HG02884 (cell line): Measurements from ENCODE around the gene MRE11.
"Not testable (repeated sequence)": the region's sequence is repeated elsewhere in the genome, so short reads cannot be mapped to it uniquely, and the experiment has no call there.

ENCODE experiments used
- ATAC-seq: cut with Tn5 transposase; IDR thresholded peaks from one replicate; pipeline ENCODE4 v1.9.1; 2021; ENCODE audit warnings: mild to moderate bottlenecking, moderate library complexity; ENCODE audit not compliant: unreplicated experiment

Gene MRE11

DNA sequence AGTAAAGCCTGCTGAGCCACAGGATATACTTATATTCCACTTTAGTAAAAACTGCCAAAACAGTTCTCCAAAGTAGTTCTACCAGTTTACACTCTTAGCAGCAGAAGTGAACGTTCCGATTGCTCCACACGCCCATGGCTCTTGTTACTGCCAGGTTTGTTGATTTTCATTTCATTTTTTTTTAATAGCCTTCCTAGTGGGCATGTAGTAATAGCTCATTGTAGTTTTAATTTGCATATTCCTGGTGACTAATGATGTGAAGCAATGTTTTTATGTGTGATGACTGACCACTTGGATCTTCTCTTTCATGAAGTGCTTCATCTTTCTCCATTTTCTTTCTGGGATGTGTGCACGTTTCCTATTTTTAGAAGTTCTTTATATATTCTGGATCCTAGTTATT is 13.8 kb upstream of the MRE11 start:
- ATAC-seq = no peak

DNA sequence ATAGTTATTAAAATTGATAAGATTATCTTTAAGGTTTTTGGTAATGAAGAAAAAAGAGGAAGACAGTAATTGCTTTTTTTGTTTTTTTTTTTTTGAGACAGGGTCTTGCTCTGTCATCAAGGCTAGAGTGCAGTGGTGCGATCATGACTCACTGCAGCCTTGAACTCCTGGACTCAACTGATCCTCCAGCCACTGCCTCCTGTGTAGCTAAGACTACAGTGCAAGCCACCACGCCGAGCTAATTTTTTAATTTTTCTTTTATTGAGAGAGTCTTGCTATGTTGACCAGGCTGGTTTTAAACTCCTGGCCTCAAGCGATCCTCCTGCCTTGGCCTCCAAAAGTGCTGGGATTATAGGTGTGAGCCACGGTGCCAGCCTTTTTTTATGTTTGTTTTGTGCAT is 12.9 kb upstream of the MRE11 start:
- not testable (repeated sequence) for ATAC-seq

DNA sequence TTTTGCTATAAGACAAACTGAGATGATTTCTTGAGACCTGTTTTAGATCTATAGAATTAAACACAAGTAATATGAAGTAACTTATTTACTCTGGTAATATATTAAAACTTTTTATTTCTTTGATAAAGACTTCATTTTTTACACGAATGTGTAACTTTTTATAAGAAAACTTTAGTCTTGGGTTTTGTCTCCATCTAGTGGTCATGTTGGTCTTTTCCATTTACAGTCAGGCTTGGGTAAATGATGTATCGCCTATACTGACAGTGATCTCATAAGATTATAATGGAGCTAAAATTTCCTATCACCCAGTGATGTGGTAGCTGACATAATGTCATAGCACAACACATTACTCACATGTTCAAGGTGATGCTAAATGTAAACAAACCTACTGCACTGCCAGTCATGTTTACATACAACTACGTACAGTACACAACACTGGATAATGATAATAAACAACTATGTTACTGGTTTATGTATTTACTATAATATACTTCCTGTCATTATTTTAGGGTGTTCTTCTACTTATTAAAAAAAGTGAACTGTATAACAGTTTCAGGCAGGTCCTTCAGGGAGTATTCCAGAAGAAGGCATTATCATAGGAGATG is 11.1 kb upstream of the MRE11 start:
- no peak for ATAC-seq

DNA sequence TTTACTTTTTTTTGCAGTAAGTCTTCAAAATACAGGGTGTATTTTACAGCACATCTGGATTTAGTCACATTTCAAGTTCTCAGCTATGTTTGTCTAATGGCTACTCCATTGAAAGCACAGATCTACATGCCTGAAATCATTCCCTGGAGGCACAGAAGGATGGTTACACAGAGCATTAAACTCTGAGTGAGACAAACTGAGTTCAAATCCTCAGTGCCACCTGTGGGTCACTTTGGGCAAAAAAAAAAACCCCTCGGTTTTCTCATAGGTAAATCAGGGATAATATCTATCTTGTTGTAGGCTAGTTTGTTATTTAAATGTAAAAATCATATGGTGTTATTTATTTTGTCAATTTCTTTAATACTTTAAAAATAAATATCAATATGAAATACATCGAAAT is 7.9 kb upstream of the MRE11 start:
- ATAC-seq = no peak

DNA sequence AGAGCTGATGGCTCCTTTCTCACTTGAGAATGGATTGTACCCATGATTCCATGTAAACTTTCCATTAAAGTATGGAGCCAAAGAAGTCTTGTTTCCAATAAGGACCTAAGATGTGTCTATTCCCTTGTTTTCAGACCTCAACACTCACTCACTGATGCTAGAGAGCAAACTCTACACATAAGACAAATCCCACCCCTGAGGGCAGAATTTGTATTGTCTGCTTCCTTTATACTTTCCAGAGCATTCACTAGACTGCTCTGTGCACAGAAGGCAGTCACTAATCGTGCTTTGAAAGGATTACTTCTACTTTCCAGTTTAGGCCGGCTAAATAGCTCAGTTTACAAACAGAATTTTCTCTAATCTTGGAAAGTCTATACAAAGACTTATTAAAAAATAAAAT is 6.5 kb upstream of the MRE11 start:
- no peak for ATAC-seq

DNA sequence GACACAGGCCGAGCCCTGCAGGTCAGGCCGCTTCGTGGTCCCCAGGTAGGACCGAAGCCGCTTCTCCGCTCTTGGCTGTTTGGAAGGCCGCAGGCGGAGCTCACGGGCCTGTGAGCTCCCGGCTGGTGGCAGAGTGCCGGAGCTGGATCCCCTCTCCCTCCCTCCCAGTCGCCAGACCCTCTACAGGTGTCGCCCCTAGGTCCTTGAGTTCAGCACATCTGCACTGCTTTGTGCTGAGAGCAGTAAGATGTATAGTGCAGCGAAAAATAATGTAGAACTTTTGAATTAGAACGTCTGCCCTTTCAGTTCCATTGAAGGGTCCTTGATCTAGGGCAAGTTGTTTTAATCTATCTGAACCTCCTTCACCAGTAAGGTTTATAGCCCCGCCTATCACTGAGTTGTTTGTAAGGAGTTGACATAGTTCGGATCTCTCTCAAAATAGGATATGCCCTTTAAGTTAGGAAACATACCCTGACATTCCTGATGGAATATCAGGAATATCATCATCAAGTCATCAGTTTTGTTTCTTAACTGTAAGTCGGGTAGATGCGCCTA is 559 bp upstream of the MRE11 start:
- peak; percentile 56 for ATAC-seq

DNA sequence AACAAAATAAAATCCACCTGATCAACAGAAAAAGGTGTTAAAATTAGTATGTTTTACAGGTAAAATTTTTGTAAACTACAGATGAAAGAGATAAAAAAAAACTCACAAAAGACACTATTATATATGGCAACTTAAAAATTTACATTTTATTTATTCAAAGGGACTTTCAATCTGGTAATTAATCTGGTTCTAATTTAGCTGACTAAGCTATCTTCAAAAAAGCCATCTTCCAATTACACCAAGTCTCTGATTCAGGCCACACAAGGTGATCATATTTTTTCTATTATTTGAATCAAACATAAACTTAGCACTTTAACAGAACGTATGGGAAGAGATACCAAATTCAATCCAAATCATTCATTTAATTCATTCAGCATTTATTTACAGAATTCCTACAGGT is 7.6 kb downstream of the MRE11 start:
- ATAC-seq = no peak

DNA sequence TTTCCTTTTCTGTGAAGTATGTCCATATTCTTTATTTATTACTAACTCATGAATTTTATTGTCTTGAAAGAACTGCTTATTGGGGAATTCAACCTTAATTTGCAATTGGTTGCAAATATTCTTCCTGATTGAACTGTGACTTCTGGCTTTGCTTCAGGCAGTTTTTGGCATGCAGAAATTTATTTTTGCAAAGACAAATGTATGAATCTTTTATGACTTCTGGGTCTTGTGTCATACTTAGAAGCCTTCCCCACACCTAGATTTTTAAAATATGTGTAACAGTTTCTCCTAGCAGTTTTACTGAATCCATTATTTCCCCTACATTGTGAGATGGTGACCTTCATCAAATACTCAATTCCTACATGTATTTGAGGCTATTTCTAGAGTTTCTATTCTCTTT is 12.3 kb downstream of the MRE11 start:
- ATAC-seq = no peak

DNA sequence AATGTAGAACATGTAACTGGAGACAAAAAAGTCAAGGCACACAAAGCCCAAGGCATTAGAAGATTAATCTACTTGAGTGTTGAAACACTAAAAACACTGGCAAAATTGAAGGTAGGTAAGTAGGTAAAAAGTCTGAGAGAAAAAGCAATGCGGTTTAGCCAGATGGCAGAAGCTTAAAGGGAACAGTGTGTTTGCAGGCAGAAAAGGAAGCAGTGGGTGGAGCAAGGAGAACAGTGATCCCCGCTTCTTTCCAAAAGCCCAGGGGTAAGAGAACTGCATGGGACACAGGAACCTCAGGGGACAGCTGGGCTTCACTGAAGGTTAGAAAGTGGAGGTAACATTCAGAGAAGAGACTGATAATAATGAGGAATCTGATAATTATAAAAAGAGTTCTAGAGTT is 16.0 kb downstream of the MRE11 start:
- no peak for ATAC-seq

DNA sequence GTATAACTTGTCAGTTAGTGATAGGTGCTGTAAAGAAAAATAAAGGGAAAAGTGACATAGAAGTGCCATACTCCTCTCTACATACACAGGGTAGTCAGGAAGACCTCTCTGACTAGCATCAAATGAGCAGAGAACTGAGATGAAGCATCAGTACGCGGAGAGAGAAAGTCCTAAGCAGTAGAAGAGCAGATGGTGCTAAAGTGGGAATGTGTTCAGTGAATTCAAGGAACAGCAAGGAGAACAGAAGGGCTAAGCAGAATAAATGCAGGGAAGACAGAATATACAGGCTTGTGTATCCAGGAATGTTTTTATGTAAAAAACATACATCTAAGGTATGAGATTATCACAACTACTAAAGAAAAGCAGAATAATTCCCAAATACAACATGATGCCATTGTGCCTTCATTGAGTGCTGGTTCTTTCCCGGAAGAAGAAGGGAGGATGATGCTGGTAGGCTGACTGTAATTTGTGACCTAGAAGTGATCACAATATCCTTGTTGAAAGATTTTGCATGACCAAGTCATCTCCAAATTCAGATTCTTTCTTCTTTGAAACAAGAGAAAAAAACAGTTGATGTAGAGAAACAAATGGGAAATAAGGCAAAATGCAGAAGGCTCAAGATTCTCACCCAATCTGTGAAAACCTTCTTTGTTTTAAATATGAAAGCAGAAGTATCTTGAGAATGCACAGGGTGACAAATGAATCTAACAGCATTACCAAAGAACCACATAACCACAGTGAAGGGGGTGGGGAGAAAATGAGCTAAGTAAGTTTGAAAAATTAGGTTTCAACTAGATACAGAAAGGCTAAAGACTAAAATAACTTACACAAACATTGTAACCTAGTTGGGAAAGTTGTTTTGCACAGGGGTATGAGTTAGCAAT is 20.5 kb downstream of the MRE11 start:
- peak; percentile 86 for ATAC-seq

DNA sequence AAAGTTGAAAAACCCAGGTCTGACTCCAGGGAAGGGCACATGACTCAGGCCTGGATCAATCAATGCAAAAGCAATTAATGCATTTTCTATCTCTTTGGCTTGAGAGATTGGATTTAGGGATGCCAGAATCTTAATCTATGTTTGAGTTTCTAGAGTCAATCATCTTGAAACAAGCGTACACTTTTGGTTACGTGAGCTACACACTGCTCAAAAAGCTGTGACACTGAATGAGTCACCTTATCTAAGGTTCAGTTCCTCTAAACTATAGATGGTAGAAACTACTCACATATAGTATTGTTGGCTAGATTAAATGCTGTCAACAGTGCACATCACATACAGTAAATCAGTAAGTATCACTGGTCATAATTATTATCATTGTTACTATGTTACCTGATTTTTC is 24.2 kb downstream of the MRE11 start:
- peak; percentile 83 for ATAC-seq

DNA sequence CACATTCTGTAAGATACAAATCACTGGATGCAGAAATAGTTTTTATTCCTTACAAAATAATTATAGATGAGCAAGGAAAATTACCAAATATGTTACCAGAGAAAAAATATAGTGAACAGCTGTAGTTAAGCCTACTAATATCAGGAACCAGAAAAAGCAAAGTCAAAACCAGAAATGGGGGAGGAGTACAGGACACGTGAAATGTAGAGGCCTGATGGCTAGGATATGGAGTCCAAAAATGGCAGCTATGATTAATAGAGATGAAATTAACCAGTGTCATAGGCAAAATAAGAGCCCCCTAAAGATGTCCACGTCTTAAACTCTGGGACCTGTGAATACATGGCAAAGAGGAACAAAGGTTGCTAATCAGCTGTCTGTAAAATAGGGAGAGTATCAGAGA is 34.1 kb downstream of the MRE11 start:
- ATAC-seq = peak; percentile 78

DNA sequence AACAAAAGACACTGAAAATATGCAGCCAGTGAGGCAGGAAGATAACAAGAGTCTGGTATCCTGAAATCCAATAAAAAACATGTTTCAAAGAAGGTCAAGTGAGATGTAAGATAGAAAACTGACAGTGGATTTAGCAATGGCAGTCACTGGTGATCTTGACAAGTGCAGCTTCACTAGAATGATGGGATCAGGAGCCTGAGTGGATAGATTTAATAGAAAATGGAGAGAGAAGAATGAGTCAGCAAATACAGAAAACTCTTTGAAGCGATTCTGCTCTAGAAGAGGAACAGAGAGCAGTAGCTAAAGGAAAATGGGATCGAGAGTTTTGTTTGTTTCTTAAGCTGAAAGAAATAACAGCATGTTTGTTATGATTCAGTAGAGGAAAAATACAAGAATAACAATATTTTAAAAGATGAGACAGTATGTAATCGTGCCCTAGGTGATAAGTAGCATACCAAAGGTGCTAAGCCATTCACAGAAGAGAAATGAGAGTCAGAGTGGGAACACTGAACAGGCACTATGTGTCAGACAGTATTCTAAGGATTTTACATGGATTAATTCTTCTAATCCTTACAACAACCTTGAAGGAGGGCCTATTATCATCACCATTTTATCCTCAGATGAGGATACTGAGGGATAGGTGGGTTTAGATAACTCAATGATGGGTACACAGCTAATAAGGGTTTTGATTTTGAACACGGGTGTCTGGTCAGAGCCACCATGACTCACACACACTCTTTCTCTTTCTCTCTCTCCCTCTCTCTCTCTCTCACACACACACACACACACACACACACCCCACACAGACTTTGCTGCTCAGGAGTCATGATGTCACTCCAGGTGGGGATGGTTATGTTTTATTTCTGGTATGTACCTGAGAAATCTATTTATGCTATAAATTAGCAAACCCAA is 36.3 kb downstream of the MRE11 start:
- no peak for ATAC-seq

DNA sequence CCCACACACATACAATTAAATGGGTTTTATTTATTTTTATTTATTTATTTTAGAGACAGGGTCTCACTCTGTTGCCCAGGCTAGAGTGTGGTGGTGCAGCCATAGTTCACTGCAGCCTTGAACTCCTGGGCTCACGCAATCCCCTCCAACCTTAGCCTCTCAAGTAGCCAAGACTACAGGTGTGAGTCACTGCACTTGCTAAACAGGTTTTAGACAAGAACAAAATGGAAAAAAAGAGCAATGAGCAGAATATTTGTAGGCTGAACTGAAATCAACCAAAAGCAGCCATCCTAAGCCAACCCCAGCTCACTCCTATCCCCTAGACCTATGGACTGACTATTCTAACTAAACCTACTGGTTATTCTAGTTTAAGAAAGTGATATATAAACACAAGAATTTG is 37.8 kb downstream of the MRE11 start:
- ATAC-seq = no peak

DNA sequence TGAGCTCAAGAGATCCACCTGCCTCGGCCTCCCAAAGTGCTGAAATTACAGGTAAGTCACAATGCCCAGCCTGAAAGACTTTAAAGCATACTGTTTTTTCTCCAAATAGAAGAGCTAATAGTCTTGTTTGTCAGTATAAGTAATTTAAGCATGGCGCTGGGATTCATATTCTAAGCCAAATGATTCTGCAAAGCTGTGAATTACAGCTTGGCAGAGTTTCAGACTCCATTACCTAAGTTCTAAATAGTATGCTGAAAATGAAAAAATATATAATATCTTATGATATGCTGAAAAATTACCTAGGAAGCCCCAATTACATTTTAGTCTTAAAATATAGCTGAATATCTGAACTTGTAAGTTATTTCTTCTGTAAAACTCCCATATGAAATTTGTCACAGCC is 39.3 kb downstream of the MRE11 start:
- no peak for ATAC-seq

DNA sequence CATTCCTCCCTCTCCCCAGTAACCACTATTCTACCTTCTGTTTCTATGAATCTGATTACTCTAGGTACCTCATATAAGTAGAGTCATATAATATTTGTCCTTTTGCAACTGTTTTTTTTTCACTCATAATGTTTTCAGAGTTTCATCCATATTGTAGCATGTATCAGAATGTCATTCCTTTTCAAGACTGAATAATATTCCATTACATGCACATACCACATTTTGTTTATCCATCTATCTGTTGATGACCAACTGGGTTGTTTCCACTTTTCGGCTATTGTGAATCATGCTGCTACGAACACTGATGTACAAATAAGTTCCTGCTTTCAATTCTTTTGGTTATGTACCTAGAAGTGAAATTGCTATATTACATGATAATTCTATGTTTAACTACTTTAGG is 40.7 kb downstream of the MRE11 start:
- no peak for ATAC-seq

DNA sequence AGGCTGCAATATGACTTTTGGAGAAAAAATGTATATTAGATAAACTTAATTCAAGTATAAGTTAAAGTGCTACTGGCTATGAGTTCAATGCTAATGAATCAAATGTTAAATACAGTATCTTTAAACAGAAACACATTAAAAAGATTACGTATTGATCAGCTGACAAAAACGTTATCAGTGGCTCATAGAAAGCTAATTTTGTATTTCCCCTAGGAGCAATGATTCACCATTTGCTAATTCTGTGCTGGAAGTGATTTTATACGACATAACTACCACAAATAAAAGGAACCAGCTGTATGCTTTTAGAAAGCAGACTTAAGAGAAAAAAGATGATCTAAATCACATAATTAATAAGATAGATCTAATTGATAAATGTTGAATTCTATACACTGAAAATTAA is 43.6 kb downstream of the MRE11 start:
- no peak for ATAC-seq

DNA sequence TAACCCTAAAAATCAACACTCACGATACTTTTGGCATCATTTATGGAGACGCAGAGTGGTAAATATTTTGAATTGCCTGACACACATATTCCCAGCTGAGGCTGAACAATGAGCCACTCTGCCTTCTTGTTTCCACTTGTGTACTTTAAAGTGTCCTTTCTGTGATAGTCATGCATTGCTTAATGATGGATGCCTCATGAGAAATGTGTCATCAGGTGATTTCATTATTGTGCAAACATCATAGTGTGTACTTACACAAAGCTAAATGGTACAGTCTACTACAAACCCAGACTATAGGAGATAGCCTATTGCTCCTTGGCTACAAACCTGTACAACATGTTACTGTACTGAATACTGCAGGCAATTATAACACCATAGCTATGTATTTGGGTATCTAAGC is 44.2 kb downstream of the MRE11 start:
- ATAC-seq = no peak

DNA sequence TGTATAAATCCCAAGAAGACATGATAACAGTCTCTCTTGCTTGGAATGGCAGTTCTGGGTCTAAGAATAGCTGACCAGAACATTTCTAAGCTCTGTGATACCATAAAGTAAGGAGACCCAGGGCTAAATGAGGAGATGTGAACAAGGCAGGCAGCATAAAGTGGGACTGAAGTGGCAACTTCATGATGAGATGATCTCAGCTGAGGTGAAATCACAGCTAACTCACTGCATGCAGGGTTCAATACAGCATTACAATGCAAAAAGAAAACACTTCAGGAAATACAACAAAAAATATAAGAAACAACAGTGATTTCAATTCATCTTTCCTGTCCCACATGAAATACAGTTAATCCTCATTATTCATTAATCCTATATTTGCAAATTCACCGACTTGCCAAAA is 44.6 kb downstream of the MRE11 start:
- no peak for ATAC-seq

DNA sequence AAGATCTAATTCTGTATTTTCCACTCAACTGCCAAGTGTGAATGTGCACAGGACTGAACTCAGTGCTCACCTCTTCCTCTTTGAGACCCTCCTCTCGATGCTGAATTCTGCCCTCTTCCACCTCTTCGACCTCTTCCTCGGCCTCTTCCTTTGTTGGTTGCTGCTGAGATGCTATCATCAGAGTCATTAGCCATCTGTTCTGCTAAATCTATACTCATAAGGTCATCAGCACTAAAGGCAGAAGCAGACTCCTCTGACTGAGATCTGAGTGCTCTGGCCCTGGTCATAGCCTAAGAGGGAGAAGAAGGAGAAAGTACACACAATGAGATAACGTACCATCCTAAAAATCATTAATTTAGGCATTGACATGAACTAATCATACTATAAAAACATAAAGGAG is 46.5 kb downstream of the MRE11 start:
- no peak for ATAC-seq

DNA sequence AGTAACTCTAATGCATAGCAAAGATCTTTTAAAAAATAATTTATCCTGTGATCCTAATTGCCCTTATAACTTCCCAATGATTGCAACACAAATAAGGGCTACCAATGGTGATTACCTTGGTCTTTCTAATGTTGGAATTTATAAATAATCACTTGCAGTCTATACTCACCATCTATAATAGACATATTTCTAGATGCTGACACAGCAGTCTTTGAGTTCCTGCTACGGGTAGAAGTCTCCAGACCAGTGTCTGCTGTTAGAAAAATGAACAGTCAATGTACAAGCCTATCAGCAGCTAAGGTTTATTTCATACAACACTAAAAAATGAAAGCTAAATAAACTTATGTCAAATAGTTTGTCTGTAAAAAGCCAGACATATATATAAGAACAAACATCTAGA is 48.0 kb downstream of the MRE11 start:
- no peak for ATAC-seq
